HG03064 (cell line): ENCODE measurements around the gene TMED5.
"Not testable (repeated sequence)": the region's sequence is repeated elsewhere in the genome, so short reads cannot be mapped to it uniquely, and the experiment has no call there.

Experiments used
- ATAC-seq: cut with Tn5 transposase; IDR thresholded peaks from one replicate; pipeline ENCODE4 v1.9.1; 2021; ENCODE audit warnings: low read depth; ENCODE audit not compliant: unreplicated experiment

Gene TMED5

DNA sequence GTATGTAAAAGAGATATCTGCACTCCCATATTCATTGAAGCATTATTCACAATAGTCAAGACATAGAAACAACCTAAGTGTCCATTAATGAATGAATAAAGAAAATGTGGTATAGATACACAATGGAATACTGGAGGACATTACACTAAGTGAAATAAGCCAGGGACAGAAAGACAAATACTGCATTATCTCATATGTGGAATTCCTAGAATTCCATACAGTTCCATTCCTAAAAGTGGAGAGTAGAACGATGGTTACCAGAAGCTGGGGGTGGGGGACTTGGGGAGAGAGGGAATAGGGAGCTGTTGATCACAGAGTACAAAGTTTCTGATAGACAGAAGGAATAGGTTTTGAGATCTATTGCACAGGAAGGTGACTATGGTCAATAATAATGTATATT, 7.4 kb downstream of the TMED5 start:
- no peak for ATAC-seq

DNA sequence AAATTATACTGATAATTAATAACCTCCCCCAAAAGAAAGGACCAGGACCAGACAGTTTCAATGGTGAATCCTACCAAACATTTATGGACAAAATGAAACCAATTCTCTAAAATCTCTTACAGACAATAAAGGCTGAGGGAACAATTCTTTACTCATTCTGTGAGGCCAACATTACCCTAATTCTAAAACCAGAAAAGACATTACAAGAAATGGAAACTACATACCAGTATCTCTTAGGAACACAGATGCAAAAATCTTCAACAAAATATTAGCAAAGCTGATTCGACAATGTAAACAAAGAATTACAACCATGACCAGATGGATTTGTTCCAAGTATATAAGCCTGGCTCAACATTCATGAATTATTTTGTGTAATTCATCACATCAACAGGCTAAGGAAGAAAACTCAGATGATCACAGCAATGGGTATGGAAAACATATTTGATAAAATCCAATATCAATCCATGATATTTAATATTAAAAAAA, 8.6 kb downstream of the TMED5 start:
- ATAC-seq, result no peak

DNA sequence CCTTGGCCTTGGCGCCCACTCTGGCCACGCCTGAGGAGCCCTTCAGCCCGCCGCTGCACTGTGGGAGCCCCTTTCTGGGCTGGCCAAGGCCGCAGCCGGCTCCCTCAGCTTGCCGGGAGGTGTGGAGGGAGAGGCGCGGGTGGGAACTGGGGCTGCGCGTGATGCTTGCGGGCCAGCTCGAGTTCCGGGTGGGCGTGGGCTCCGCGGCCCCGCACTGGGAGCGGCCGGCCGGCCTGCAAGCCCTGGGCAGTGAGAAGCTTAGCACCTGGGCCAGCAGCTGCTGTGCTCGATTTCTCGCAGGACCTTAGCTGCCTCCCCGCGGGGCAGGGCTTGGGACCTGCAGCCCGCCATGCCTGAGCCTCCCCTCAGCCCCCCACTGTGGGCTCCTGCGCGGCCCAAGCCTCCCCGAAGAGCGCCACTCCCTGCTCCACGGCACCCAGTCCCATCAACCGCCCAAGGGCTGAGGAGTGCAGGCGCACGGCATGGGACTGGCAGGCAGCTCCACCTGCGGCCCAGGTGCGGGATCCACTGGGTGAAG, 10.0 kb downstream of the TMED5 start:
- ATAC-seq, result not testable (repeated sequence)

- no peak for ATAC-seq
These were observed 13.2 kb downstream of the TMED5 start for GRCh38 chr1:93167006-93167405.

DNA sequence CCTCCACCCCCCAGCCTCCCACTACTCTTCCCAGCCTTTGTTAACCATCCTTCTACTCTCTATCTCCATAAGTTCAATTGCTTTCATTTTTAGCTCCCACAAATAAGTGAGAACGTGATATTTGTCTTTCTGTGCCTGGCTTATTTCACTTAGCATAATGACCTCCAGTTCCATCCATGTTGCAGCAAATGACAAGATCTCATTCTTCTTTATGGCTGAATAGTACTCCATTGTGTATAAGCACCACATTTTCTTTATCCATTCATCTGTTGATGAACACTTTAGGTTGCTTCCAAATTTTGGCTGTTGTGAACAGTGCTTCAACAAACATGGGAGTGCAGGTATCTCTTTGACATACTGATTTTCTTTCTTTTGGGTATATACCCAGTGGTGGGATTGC, 14.3 kb downstream of the TMED5 start:
- ATAC-seq, result not testable (repeated sequence)

GRCh38 chr1:93164816-93165215, 15.4 kb downstream of the TMED5 start:
- no peak for ATAC-seq

GRCh38 chr1:93163314-93163713, 16.9 kb downstream of the TMED5 start:
- not testable (repeated sequence) for ATAC-seq

- ATAC-seq, result no peak
These were observed 20.9 kb downstream of the TMED5 start for GRCh38 chr1:93159337-93159736.

DNA sequence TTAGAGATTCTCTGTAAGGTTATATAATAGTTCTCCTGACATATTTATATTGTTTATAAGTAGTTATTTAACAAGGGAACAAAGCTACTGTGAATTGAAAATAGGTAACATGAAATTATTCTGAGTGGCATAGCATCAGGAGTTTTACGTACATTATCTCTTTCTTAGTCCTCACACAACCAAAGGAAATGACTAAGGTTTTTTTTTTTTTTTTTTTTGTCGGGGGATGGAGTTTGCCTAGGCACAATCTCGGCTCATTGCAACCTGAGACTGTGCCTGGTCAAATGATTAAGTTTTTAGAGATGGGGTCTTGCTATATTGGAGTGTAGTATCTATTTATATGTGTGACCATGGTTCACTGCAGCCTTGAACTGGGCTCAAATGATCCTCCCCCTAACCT, 24.9 kb downstream of the TMED5 start:
- ATAC-seq, result no peak

DNA sequence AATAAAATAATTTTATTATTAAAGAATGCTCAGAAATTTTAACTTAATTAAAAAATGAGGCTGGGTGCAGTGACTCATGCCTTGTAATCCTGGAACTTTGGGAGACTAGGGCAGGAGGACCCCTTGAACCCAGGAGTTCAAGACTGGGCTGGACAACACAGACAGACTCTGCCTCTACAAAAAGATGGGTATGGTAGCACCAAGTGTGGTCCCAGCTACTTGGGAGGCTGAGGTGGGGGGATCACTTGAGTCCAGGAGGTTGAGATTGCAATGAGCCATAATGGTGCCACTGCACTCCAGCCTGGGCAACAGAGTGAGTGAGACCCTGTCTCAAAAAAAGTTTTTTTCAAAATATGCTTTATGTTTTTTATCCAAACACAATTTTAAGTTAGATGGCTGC, 25.3 kb downstream of the TMED5 start:
- no peak for ATAC-seq

DNA sequence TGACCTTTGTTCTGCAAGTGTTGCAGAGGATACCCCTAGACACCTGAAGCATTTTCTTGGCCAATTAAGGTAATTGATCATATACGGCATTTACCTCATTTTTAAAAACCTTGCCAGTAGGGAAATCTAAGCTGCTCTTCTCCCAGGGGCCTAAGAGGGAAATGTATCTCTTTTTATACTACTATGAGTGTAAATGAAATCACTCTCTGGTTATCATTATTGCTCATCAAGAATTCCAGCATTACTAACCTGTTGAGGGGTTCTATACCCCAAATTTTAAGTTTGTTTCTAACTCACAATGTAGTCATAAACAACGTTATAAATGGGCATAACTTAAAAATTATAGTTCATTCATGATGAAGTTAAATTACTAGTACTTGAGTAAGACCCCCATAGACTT, 27.4 kb downstream of the TMED5 start:
- ATAC-seq, result no peak

- no peak for ATAC-seq
These were observed 28.7 kb downstream of the TMED5 start for GRCh38 chr1:93151474-93151873.

GRCh38 chr1:93150729-93151128, 29.5 kb downstream of the TMED5 start:
- ATAC-seq, result no peak

- no peak for ATAC-seq
These were observed 32.2 kb downstream of the TMED5 start for GRCh38 chr1:93148001-93148400.

DNA sequence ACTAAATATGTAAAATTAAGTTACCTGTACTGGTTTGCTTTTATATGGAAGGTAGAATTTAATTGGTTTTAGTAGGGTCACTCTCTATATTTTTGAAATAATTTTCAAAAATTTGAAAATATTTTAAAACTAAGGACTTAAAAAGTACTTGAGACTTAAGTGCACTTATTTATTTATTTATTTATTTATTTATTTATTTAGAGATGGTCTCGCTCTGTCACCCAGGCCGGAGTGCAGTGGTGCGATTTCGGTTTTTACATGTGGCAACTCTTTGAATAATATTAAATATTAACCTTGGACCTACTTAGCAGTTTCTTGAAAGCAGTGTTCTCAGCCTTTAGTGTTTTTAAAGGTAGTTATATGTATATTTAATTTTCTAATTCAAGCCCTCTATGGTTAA, 36.4 kb downstream of the TMED5 start:
- no peak for ATAC-seq

DNA sequence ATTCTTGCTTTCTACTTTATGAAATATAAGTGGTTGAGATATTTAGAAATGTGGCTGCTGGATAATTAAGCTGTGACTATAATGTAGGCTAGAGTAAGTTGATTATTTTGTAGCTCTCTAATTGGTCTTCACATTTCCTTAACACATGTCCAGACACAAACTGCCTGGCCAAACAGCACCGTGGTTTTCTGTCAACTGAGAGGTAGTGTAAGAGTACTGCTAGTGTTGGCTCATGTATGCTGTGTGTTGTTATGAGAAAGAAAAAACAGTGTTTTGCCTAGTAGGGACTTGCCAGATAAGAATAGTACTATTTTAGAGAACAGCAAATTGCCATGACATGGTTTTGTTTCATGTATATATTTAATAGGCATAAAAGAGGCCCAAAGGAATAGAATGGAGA, 37.1 kb downstream of the TMED5 start:
- no peak for ATAC-seq

DNA sequence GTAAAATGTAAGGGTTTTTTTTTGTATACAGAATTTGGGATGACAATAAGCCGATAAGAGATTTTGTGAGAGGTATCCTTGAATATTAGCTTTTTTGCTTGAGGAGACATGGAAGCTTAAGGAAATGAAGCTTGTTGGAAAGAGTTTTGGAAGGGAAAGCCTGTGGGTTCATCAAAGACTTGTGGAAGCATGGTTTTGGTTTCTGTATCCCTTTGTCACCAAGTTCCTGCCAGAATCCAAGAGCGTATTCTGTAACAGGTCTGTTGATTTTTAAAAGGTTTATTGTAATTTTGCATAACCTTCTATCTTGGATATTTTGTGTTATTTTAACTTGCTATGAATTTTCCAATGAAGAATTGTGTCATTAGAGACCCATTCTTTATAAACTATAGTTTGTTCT, 38.1 kb downstream of the TMED5 start:
- ATAC-seq, result no peak

GRCh38 chr1:93140106-93140505, 40.1 kb downstream of the TMED5 start:
- no peak for ATAC-seq

GRCh38 chr1:93137604-93138292, 42.5 kb downstream of the TMED5 start:
- no peak for ATAC-seq

GRCh38 chr1:93136445-93136844, 43.8 kb downstream of the TMED5 start:
- ATAC-seq, result no peak

DNA sequence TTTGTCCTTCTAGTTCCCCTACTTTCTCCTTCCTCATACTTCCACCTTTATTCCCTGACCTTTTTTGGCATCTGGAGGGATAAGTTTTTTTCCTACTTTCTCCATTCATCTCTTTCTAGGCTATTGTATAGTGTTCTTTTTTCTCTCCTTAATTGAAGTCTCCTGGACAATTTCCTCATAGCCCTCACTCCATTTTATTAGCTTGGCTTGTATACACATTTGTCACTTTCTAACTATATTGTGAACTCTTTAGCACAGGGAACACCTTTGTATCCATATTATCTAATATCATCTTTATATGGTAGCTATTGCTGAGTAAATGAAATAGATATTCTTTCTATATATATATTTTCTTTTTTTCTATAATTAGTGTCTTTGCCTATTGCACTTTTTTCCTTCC, 47.6 kb downstream of the TMED5 start:
- ATAC-seq, result no peak

GRCh38 chr1:93129507-93130099, 50.6 kb downstream of the TMED5 start:
- no peak for ATAC-seq
